ENCODE results near the gene PXT1.

DNA sequence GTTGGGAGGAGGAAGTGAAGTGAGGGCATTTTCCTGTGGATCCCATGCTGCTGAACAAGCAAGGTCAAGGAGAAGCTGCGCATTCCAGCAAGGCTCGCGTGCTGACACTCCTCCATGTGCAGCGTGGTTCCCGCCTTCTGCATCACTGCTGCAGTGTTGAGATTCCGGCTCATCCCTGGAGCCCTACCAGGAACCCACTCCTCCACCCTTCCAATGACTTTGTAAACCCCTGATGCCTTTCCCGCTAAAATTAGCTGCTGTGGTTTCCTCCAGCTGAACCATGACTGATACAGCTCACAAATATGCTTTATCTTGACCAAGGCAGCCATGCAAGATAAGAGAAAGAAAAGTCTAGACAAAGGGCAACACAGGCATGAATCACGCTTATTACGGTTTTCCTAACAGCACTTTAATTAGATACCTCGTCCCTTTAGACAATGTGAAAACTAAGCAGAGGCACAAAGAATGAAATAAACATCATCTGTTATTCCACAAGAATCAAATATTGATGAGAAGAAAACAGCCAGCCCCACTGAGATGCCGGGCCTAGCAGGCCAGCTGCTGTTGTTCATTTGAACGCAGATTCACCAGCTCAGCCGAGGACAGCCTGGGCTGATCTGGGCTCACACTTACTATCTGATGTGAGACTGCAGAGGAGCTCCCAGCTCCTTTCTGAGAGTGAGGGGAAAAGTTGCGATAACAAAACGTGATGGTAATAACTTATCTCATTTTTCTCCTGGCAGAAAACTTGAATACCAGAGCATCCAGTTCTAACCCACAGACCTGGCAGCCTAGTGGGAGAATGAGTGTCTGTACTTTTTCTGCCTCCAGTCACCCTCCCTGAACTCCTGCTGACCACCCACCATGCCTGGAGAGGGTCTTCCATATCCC lies 91.7 kb downstream of the PXT1 start:
- TF ChIP-seq CTCF (IDR thresholded peaks at IDR 0.05; ENCODE audit: poor library complexity) (no peak), EZH2 (IDR thresholded peaks at IDR 0.05; ENCODE audit: borderline replicate concordance) (no peak), EZH2phosphoT487 (IDR thresholded peaks at IDR 0.05; ENCODE audit: low read depth, severe bottlenecking, unreplicated experiment) (no peak)
